Adrenal gland (tissue), 12 donors: ENCODE measurements around the gene KASH5. TPM values are rescaled to one million over a fixed set of nuclear protein-coding genes. Genes with fewer than 3 reads are reported as not detected.
A peak's percentile ranks its signal among the peaks of the same experiment; 100 is the strongest.
"Not testable (repeated sequence)": the region's sequence is repeated elsewhere in the genome, so short reads cannot be mapped to it uniquely, and the experiment has no call there.

Experiments used
- DNase-seq, 7 donors: peaks; one replicate each; pipeline ENCODE4 v3.0.0-alpha.2; 2019 to 2020
- H3K27ac ChIP-seq, 5 donors: fragments of 200-600 bp; sonication (generic) in 4 of 5; 1 replicate in 3 of 5; 2 replicates in 2 of 5; pipeline versions ENCODE4 v1.5.1 to v1.8.0; 2016 to 2020; ENCODE audit warnings: mild to moderate bottlenecking in 1 of 5
- H3K27me3 ChIP-seq: fragments of 200-600 bp; 2 replicates; pipeline ENCODE4 v1.8.0; 2021
- H3K36me3 ChIP-seq, 2 donors: fragments of 200-600 bp; replicated peaks in 1 of 2; 1 replicate in 1 of 2; 2 replicates in 1 of 2; pipeline versions ENCODE4 v1.5.1 to v1.8.0; 2018 to 2022
- H3K4me1 ChIP-seq, 2 donors: fragments of 200-600 bp; replicated peaks in 1 of 2; 1 replicate in 1 of 2; 2 replicates in 1 of 2; pipeline versions ENCODE4 v1.5.1 to v1.8.0; 2018 to 2021
- H3K4me3 ChIP-seq, 4 donors: fragments of 200-600 bp; sonication (generic) in 3 of 4; one replicate each; pipeline ENCODE4 v1.5.1; 2016 to 2018
- H3K9me3 ChIP-seq, 3 donors: fragments of 200-600 bp; sonication (generic) in 1 of 3; replicated peaks in 1 of 3; 1 replicate in 2 of 3; 2 replicates in 1 of 3; pipeline versions ENCODE4 v1.5.1 to v1.8.0; 2016 to 2021
- POLR2A ChIP-seq, 2 donors: fragments of 450-650 bp; IDR thresholded peaks; one replicate each; pipeline ENCODE4 v1.6.1; 2017; ENCODE audit warnings: antibody characterized with exemption in 2 of 2, mild to moderate bottlenecking in 2 of 2, moderate library complexity in 1 of 2
- WGBS, 4 donors: extraction: QIAGEN DNeasy Blood & Tissue Kit in 2 of 4; methylation state at CpG; one replicate each; pipeline versions ENCODE4 v1.1.5 to v1.1.7; 2013 to 2017; 5-methylcytosine and 5-hydroxymethylcytosine counted together
- intact Hi-C, 2 donors: fragments of 100-400 bp; cut with DNase I; formaldehyde crosslinking; loops; one replicate each; pipeline versions ENCODE4 v1.14.1 to v1.15.0; 2022 to 2023
- polyA plus RNA-seq, 3 donors: library from polyadenylated mRNA; stranded (reverse); fragments of 200-250 nt in 2 of 3; fragments of 350-450 nt in 1 of 3; fragmentation: Illumina TruSeq in 1 of 3; extraction: RNeasy Lipid Tissue Mini Kit (QIAGEN cat#74804) in 1 of 3; gene quantifications; one replicate each; pipeline ENCODE4 v1.2.3, GENCODE V29; 2013 to 2014
- total RNA-seq, 9 donors: library from RNA; depleted of rRNA in 4 of 9; stranded (reverse); fragments of >200 nt in 4 of 9; fragments of 120-200 nt in 1 of 9; fragmentation: NEBNext Ultra II Directional in 1 of 9; extraction: Animal tissue kit (Norgen Biotek cat#: 25700) in 1 of 9; gene quantifications; one replicate each; pipeline versions ENCODE4 v1.1.0 to v1.2.4, GENCODE V29; 2013 to 2023
- TF ChIP-seq, protein P1 (sequence below), 6 experiments: fragments of 450-650 bp in 4 of 6; fragments of 200-600 bp in 2 of 6; sonication (generic) in 1 of 6; IDR thresholded peaks; 1 replicate in 5 of 6; 2 replicates in 1 of 6; pipeline versions ENCODE4 v1.5.1 to v1.8.0; 2016 to 2021; ENCODE audit warnings: antibody characterized with exemption in 6 of 6, mild to moderate bottlenecking in 2 of 6, moderate library complexity in 1 of 6
- donor health status: healthy with polysubstance abuse.
- donor health status: Bipolar disorder and iron deficiency.
- donor health status: DM: yes; HTN: yes; CAD: no.
- donor health status: DM: no; HTN: no; CAD: no.
- donor health status: DM: no; HTN: no; CAD: no.
- donor health status: DM: yes; HTN: yes; CAD: no.

Gene KASH5
- total and polyA plus RNA-seq, 12 donors = 0.74 to 0.97 TPM; not detected in 10

DNA sequence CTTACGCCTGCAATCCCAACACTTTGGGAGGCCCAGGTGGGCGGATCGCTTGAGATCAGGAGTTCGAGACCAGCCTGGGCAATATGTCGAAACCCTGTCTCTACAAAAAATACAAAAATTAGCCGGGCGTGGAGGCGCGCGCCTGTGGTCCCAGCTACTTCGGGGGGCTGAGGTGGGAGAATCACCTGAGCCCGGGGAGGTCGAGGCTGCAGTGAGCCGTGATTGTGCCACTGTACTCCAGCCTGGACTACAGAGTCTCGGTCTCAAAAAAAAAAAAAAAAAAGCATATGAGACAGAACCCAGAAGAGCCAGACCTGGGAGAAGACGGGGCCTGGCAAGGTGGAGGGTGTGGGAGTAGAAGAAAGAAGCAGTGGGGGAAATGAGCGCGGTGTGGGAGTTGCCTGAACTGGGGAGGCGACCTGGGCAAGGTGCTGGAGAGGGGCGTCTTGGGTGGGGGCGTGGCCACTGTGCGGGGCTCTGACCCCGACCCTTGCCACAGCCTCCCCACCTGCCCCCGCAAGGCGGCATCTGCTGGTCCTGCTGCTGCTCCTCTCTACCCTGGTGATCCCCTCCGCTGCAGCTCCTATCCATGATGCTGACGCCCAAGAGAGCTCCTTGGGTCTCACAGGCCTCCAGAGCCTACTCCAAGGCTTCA lies 23.8 kb upstream of the KASH5 start:
- H3K9me3 ChIP-seq = no peaks in the 10 kb centered on the region
- peak in 1 of 7 donors; percentile 43 for DNase-seq
- H3K4me3 ChIP-seq = peak overlapping the region in 1 of 4 donors; percentile 12
- intact Hi-C loops = no loop called here
- H3K27ac ChIP-seq = peak overlapping the region in 3 of 5 donors; percentile 29 to 89 (median 53)
- 64 to 75% (median 66%) methylated on average over 26 to 27 of the region's 27 CpGs for WGBS, 4 donors
- peaks cover 0 to 3% of the 10 kb centered on the region in 2 donors for H3K36me3 ChIP-seq
- TF ChIP-seq, protein P1, sequence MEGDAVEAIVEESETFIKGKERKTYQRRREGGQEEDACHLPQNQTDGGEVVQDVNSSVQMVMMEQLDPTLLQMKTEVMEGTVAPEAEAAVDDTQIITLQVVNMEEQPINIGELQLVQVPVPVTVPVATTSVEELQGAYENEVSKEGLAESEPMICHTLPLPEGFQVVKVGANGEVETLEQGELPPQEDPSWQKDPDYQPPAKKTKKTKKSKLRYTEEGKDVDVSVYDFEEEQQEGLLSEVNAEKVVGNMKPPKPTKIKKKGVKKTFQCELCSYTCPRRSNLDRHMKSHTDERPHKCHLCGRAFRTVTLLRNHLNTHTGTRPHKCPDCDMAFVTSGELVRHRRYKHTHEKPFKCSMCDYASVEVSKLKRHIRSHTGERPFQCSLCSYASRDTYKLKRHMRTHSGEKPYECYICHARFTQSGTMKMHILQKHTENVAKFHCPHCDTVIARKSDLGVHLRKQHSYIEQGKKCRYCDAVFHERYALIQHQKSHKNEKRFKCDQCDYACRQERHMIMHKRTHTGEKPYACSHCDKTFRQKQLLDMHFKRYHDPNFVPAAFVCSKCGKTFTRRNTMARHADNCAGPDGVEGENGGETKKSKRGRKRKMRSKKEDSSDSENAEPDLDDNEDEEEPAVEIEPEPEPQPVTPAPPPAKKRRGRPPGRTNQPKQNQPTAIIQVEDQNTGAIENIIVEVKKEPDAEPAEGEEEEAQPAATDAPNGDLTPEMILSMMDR (IDR thresholded peaks at IDR 0.05) = no peak
- TF ChIP-seq POLR2A (IDR thresholded peaks at IDR 0.05) = no peak
- peaks cover 8 to 10% of the 10 kb centered on the region in 2 donors for H3K4me1 ChIP-seq
- H3K27me3 ChIP-seq = no peaks in the 10 kb centered on the region

DNA sequence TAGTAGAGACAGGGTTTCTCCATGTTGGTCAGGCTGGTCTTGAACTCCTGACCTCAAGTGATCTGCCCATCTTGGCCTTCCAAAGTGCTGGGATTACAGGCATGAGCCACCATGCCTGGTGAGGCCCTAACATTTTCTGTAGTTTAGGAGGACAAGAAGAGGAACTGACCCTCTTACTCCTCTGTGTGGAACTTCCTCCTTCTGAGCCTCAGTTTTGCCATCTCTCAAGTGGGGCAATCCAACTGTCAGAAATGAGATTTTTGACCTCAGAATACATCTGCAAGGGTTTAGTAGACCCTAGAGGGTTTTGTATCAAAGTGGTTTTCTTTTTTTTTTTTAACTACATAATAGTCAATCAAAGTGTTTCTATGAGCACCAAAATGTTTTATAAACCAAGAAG lies 21.9 kb upstream of the KASH5 start:
- no peak for TF ChIP-seq POLR2A (IDR thresholded peaks at IDR 0.05)
- TF ChIP-seq, protein P1 (IDR thresholded peaks at IDR 0.05) = no peak
- Histone ChIP-seq H3K4me1 (peaks cover 8 to 10% of the 10 kb centered on the region in 2 donors), H3K27ac (no peak overlapping the region), H3K36me3 (no peaks in the 10 kb centered on the region), H3K27me3 (no peaks in the 10 kb centered on the region), H3K9me3 (no peaks in the 10 kb centered on the region), H3K4me3 (no peak overlapping the region)
- DNase-seq = no peak
- intact Hi-C loops = no loop called here

DNA sequence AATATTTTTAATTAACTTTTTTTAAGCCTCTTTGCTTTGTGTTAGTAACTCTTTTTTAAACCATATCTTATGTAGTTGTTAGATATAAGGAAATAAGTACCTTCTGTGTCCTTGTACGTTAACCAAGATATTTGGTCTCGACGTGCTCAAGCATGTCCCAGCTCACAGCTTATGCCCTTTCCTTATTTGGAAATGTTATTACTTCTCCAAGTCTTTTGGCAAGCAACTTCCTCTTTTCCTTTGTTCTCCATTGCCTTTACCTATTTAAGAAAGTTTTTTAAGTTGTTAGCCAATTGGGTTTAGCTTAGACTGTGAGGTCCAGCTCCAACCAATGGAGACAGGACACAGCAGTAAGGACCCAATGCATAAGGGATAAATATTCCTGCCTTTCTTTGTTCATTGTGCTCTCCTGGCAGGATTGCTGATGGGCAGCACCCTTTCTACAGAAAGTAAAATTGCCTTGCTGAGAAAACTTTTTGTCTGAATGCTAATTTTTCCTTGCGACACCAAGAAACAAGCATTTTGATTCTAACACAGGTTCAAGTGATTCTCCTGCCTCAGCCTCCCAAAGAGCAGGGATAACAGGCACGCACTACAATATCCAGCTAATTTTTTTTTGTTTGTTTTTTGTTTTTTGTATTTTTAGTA lies 19.2 kb upstream of the KASH5 start:
- peaks cover 2 to 4% of the 10 kb centered on the region in 2 donors for H3K4me1 ChIP-seq
- TF ChIP-seq, protein P1 (IDR thresholded peaks at IDR 0.05) = no peak
- no peak for TF ChIP-seq POLR2A (IDR thresholded peaks at IDR 0.05)
- no peak overlapping the region for H3K27ac ChIP-seq
- H3K27me3 ChIP-seq = no peaks in the 10 kb centered on the region
- no peaks in the 10 kb centered on the region for H3K36me3 ChIP-seq
- intact Hi-C loops = no loop called here
- H3K4me3 ChIP-seq = no peak overlapping the region
- WGBS, 4 donors = 79 to 92% (median 89%) methylated on average over 5 of the region's 5 CpGs
- no peak for DNase-seq
- no peaks in the 10 kb centered on the region for H3K9me3 ChIP-seq

DNA sequence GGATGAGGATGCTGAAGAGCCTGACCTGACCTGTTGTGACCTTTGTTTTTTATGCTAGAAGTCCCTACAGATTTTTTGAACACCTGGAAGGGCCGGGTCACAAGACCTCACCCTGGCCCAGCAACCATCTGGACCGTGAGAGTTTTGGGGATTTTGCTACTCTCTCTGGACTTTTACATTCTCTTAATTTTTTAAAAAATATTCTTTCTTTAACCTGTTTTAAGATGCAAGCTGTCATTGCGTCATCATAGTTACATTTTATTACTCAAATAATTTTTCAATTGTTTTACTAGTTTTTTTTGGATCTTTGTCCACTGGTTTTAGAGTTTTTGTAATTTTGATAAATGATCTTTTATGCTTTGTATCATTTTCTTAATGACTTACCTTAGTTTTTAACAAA lies 16.9 kb upstream of the KASH5 start:
- no peak for TF ChIP-seq POLR2A (IDR thresholded peaks at IDR 0.05)
- TF ChIP-seq, protein P1 (IDR thresholded peaks at IDR 0.05) = no peak
- no peaks in the 10 kb centered on the region for H3K9me3 ChIP-seq
- WGBS, 4 donors = 56 to 89% (median 69%) methylated on average over 3 of the region's 3 CpGs
- H3K27me3 ChIP-seq = no peaks in the 10 kb centered on the region
- no peaks in the 10 kb centered on the region for H3K36me3 ChIP-seq
- no peak for DNase-seq
- intact Hi-C loops = no loop called here
- H3K4me3 ChIP-seq = no peak overlapping the region
- no peaks in the 10 kb centered on the region for H3K4me1 ChIP-seq
- no peak overlapping the region for H3K27ac ChIP-seq

DNA sequence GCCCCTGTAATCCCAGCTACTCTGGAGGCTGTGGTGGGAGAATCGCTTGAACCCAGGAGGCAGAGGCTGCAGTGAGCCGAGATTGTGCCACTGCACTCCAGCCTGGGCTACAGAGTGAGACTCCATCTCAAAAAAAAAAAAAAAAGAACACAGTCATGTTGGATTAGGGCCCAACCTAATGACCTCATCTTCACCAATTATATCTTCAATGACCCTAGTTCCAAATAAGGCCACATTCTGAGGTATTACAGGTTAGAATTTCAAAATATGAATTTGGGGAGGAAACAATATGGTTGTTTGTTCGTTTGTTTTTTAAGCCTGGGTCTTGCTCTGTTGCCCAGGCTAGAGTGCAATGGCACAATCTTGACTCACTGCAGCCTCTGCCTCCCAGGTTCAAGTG lies 14.9 kb upstream of the KASH5 start:
- intact Hi-C loops, H3K4me1 ChIP-seq, H3K9me3 ChIP-seq, H3K4me3 ChIP-seq, H3K36me3 ChIP-seq, H3K27me3 ChIP-seq, H3K27ac ChIP-seq, DNase-seq: not testable (repeated sequence)
- 69 to 85% (median 78%) methylated on average over 3 of the region's 3 CpGs for WGBS, 4 donors
